SK-N-SH treated with all-trans-retinoic acid at 6 μM for 48 hours (cell line): Measurements from ENCODE around the gene LRRC17.
"Not testable (repeated sequence)": the region's sequence is repeated elsewhere in the genome, so short reads cannot be mapped to it uniquely, and the experiment has no call there.

Experiments
- ARNTL ChIP-seq: fragments of 450-650 bp; formaldehyde crosslinking; IDR thresholded peaks from 2 replicates; pipeline ENCODE4 v1.5.0; 2020; ENCODE audit warnings: low read depth, mild to moderate bottlenecking, moderate library complexity, borderline replicate concordance
- CREB5 ChIP-seq: fragments of 250-450 bp; sonication (Bioruptor Pico); IDR thresholded peaks from 2 replicates; pipeline ENCODE4 v1.5.1; 2020; ENCODE audit warnings: low read depth, mild to moderate bottlenecking, moderate library complexity
- CSDC2 ChIP-seq: fragments of 250-450 bp; sonication (Bioruptor Pico); IDR thresholded peaks from 2 replicates; pipeline ENCODE4 v1.5.0; 2020; ENCODE audit warnings: mild to moderate bottlenecking, moderate library complexity
- OSR1 ChIP-seq: fragments of 250-450 bp; sonication (Bioruptor Pico); IDR thresholded peaks from 2 replicates; pipeline ENCODE4 v1.8.0; 2022; ENCODE audit warnings: moderate library complexity, mild to moderate bottlenecking, inconsistent platforms
- PATZ1 ChIP-seq: fragments of 250-450 bp; sonication (Bioruptor Pico); IDR thresholded peaks from 2 replicates; pipeline ENCODE4 v1.8.0; 2020; ENCODE audit warnings: mild to moderate bottlenecking, moderate library complexity, borderline replicate concordance
- POU6F1 ChIP-seq: fragments of 250-450 bp; sonication (Bioruptor Pico); IDR thresholded peaks from 2 replicates; pipeline ENCODE4 v1.8.0; 2021; ENCODE audit warnings: low read depth, mild to moderate bottlenecking, moderate library complexity, borderline replicate concordance
- RARB ChIP-seq: fragments of 250-450 bp; sonication (Bioruptor Pico); IDR thresholded peaks from 2 replicates; pipeline ENCODE4 v1.8.0; 2021; ENCODE audit warnings: mild to moderate bottlenecking, moderate library complexity
- SNAI2 ChIP-seq: fragments of 250-450 bp; sonication (Bioruptor Pico); IDR thresholded peaks from 2 replicates; pipeline ENCODE4 v1.5.0; 2020; ENCODE audit warnings: mild to moderate bottlenecking, moderate library complexity
- TCF4 ChIP-seq: fragments of 250-450 bp; sonication (Bioruptor Pico); IDR thresholded peaks from 2 replicates; pipeline ENCODE4 v1.8.0; 2021; ENCODE audit warnings: mild to moderate bottlenecking, moderate library complexity, borderline replicate concordance
- TSHZ2 ChIP-seq: fragments of 250-450 bp; sonication (Bioruptor Pico); IDR thresholded peaks from 2 replicates; pipeline ENCODE4 v1.5.0; 2020; ENCODE audit warnings: mild to moderate bottlenecking, moderate library complexity
- ZFP3 ChIP-seq: fragments of 250-450 bp; sonication (Bioruptor Pico); IDR thresholded peaks from 2 replicates; pipeline ENCODE4 v1.5.0; 2020; ENCODE audit warnings: mild to moderate bottlenecking, moderate library complexity
- ZFP30 ChIP-seq: fragments of 450-650 bp; formaldehyde crosslinking; IDR thresholded peaks from 2 replicates; pipeline ENCODE4 v1.5.0; 2022; ENCODE audit warnings: mild to moderate bottlenecking, moderate library complexity

GRCh38 chr7:102958004-102958403, 45.2 kb downstream of the LRRC17 start:
- TF ChIP-seq ARNTL (CRISPR knock-in tag); PATZ1 (CRISPR knock-in tag); POU6F1; RARB (CRISPR knock-in tag); TSHZ2 (CRISPR knock-in tag); TCF4; ZFP3 (CRISPR knock-in tag); CSDC2 (CRISPR knock-in tag); SNAI2 (CRISPR knock-in tag); ZFP30; CREB5 (CRISPR knock-in tag); OSR1: not testable (repeated sequence)
